HEK293 (cell line): Measurements from ENCODE around the gene DHX16.

Experiments
- GLIS2 ChIP-seq: fragments of 450-650 bp; formaldehyde crosslinking; IDR thresholded peaks from 2 replicates; pipeline ENCODE4 v1.5.1; 2016; ENCODE audit warnings: missing biosample characterization, missing genetic modification characterization
- HIC1 ChIP-seq: fragments of 450-650 bp; formaldehyde crosslinking; IDR thresholded peaks from 2 replicates; pipeline ENCODE4 v1.5.1; 2016; ENCODE audit warnings: missing biosample characterization, missing genetic modification characterization
- INSM2 ChIP-seq: fragments of 450-650 bp; formaldehyde crosslinking; IDR thresholded peaks from 2 replicates; pipeline ENCODE4 v1.5.1; 2016; ENCODE audit warnings: missing biosample characterization, missing genetic modification characterization
- KLF9 ChIP-seq: fragments of 450-650 bp; formaldehyde crosslinking; IDR thresholded peaks from 2 replicates; pipeline ENCODE4 v1.5.1; 2016; ENCODE audit warnings: missing biosample characterization, missing genetic modification characterization, low read depth
- MEIS1 ChIP-seq: sonication (generic); formaldehyde crosslinking; IDR thresholded peaks from 2 replicates; pipeline ENCODE4 v1.8.1; 2022; ENCODE audit warnings: missing genetic modification reagents, mild to moderate bottlenecking, borderline replicate concordance
- OSR2 ChIP-seq: fragments of 450-650 bp; formaldehyde crosslinking; IDR thresholded peaks from 2 replicates; pipeline ENCODE4 v1.5.1; 2016; ENCODE audit warnings: missing biosample characterization, missing genetic modification characterization
- SALL2 ChIP-seq: fragments of 450-650 bp; formaldehyde crosslinking; IDR thresholded peaks from 2 replicates; pipeline ENCODE4 v1.5.0; 2017; ENCODE audit warnings: missing biosample characterization, mild to moderate bottlenecking, missing genetic modification characterization, borderline replicate concordance
- SP2 ChIP-seq: fragments of 450-650 bp; formaldehyde crosslinking; IDR thresholded peaks from 2 replicates; pipeline ENCODE4 v1.5.1; 2016; ENCODE audit warnings: missing biosample characterization, missing genetic modification characterization
- SP3 ChIP-seq: fragments of 450-650 bp; formaldehyde crosslinking; IDR thresholded peaks from 2 replicates; pipeline ENCODE4 v1.5.1; 2016; ENCODE audit warnings: missing biosample characterization, missing genetic modification characterization
- ZBTB26 ChIP-seq: fragments of 450-650 bp; formaldehyde crosslinking; optimal IDR thresholded peaks from 2 replicates; pipeline ENCODE3; 2016; ENCODE audit warnings: missing biosample characterization, mild to moderate bottlenecking, missing genetic modification characterization
- ZBTB7A ChIP-seq: fragments of 450-650 bp; formaldehyde crosslinking; IDR thresholded peaks from 2 replicates; pipeline ENCODE4 v1.5.1; 2016; ENCODE audit warnings: low read depth, missing biosample characterization, missing genetic modification characterization
- ZBTB8A ChIP-seq: fragments of 450-650 bp; formaldehyde crosslinking; IDR thresholded peaks from 2 replicates; pipeline ENCODE4 v1.5.1; 2016; ENCODE audit warnings: missing biosample characterization, missing genetic modification characterization
- ZNF148 ChIP-seq: fragments of 450-650 bp; formaldehyde crosslinking; IDR thresholded peaks from 2 replicates; pipeline ENCODE4 v1.5.0; 2017; ENCODE audit warnings: missing biosample characterization, missing genetic modification characterization, borderline replicate concordance
- ZNF24 ChIP-seq: fragments of 450-650 bp; formaldehyde crosslinking; IDR thresholded peaks from 2 replicates; pipeline ENCODE4 v1.5.1; 2016; ENCODE audit warnings: missing biosample characterization, missing genetic modification characterization
- ZNF324 ChIP-seq: fragments of 450-650 bp; formaldehyde crosslinking; IDR thresholded peaks from 2 replicates; pipeline ENCODE4 v1.5.1; 2016; ENCODE audit warnings: missing biosample characterization, missing genetic modification characterization
- ZNF354C ChIP-seq: fragments of 450-650 bp; formaldehyde crosslinking; IDR thresholded peaks from 2 replicates; pipeline ENCODE4 v1.5.1; 2016; ENCODE audit warnings: missing biosample characterization, missing genetic modification characterization, low read depth, borderline replicate concordance
- ZNF366 ChIP-seq: fragments of 450-650 bp; formaldehyde crosslinking; conservative IDR thresholded peaks from 2 replicates; pipeline ENCODE4 v1.5.1; 2016; ENCODE audit warnings: missing biosample characterization, missing genetic modification characterization
- ZNF398 ChIP-seq: fragments of 450-650 bp; formaldehyde crosslinking; IDR thresholded peaks from 2 replicates; pipeline ENCODE4 v1.5.1; 2017; ENCODE audit warnings: missing biosample characterization, missing genetic modification characterization
- ZNF433 ChIP-seq: fragments of 450-650 bp; formaldehyde crosslinking; IDR thresholded peaks from 2 replicates; pipeline ENCODE4 v1.5.1; 2016; ENCODE audit warnings: missing biosample characterization, missing genetic modification characterization, low read depth
- ZNF513 ChIP-seq: fragments of 450-650 bp; IDR thresholded peaks from 2 replicates; pipeline ENCODE4 v1.5.1; 2018; ENCODE audit warnings: missing biosample characterization, missing genetic modification characterization
- ZNF514 ChIP-seq: fragments of 450-650 bp; formaldehyde crosslinking; IDR thresholded peaks from 2 replicates; pipeline ENCODE4 v1.5.1; 2016; ENCODE audit warnings: missing biosample characterization, missing genetic modification characterization
- ZNF555 ChIP-seq: fragments of 450-650 bp; formaldehyde crosslinking; conservative IDR thresholded peaks from 2 replicates; pipeline ENCODE4 v1.5.1; 2017; ENCODE audit warnings: missing biosample characterization, mild to moderate bottlenecking, missing genetic modification characterization, inconsistent platforms
- ZNF560 ChIP-seq: fragments of 450-650 bp; formaldehyde crosslinking; IDR thresholded peaks from 2 replicates; pipeline ENCODE4 v1.5.1; 2017; ENCODE audit warnings: missing biosample characterization, missing genetic modification characterization, borderline replicate concordance
- ZNF610 ChIP-seq: fragments of 450-650 bp; formaldehyde crosslinking; IDR thresholded peaks from 2 replicates; pipeline ENCODE4 v1.5.1; 2016; ENCODE audit warnings: missing biosample characterization, missing genetic modification characterization, borderline replicate concordance
- ZNF623 ChIP-seq: fragments of 450-650 bp; formaldehyde crosslinking; IDR thresholded peaks from 2 replicates; pipeline ENCODE4 v1.5.1; 2016; ENCODE audit warnings: missing biosample characterization, missing genetic modification characterization
- ZNF660 ChIP-seq: fragments of 450-650 bp; IDR thresholded peaks from 2 replicates; pipeline ENCODE4 v1.5.1; 2018; ENCODE audit warnings: missing biosample characterization, mild to moderate bottlenecking, missing genetic modification characterization
- ZNF76 ChIP-seq: fragments of 450-650 bp; formaldehyde crosslinking; IDR thresholded peaks from 2 replicates; pipeline ENCODE4; 2016; ENCODE audit warnings: low read depth, missing biosample characterization, missing genetic modification characterization, borderline replicate concordance
- ZSCAN16 ChIP-seq: fragments of 450-650 bp; formaldehyde crosslinking; IDR thresholded peaks from 2 replicates; pipeline ENCODE4 v1.5.1; 2016; ENCODE audit warnings: missing biosample characterization, missing genetic modification characterization
- ZSCAN30 ChIP-seq: fragments of 450-650 bp; IDR thresholded peaks from 2 replicates; pipeline ENCODE4 v1.5.1; 2018; ENCODE audit warnings: missing biosample characterization, mild to moderate bottlenecking, missing genetic modification characterization, moderate library complexity

Gene DHX16

GRCh38 chr6:30686908-30687658 is 14.3 kb upstream of the DHX16 start (continued):
- peak; percentile 61 for TF ChIP-seq ZBTB8A (tag by site-specific recombination)
- TF ChIP-seq ZSCAN30 = no peak
- TF ChIP-seq ZNF324 = 0 out of 2 replicates have a peak, but pooled peaks have one; percentile 23
- TF ChIP-seq ZNF514 (tag by site-specific recombination) = no peak
- peak; percentile 90 for TF ChIP-seq ZNF513 (tag by site-specific recombination)
- peak; percentile 97 for TF ChIP-seq ZNF366 (tag by site-specific recombination)
- TF ChIP-seq ZBTB7A (tag by site-specific recombination) = peak; percentile 12; the same call in 1 of the 2 replicates
- TF ChIP-seq ZNF660 (tag by site-specific recombination) = no peak
- TF ChIP-seq ZNF433 (tag by site-specific recombination) = no peak
- peak; percentile 65 for TF ChIP-seq ZNF24 (tag by site-specific recombination)
- TF ChIP-seq ZNF398 (tag by site-specific recombination) = peak; percentile 98
- TF ChIP-seq ZNF560 (tag by site-specific recombination) = no peak
- TF ChIP-seq ZNF76 (tag by site-specific recombination) = no peak; the same call in 1 of the 2 replicates
- TF ChIP-seq ZNF354C (tag by site-specific recombination) = no peak
- no peak for TF ChIP-seq MEIS1
- no peak for TF ChIP-seq ZNF148 (tag by site-specific recombination)
- TF ChIP-seq ZBTB26 (tag by site-specific recombination) = peak; percentile 64
- TF ChIP-seq ZNF555 (tag by site-specific recombination) = no peak
- TF ChIP-seq SALL2 (tag by site-specific recombination) = no peak
- TF ChIP-seq ZNF610 (tag by site-specific recombination) = peak; percentile 93
- peak; percentile 73 for TF ChIP-seq HIC1 (tag by site-specific recombination)
- no peak for TF ChIP-seq OSR2 (tag by site-specific recombination)
- peak; percentile 99 for TF ChIP-seq SP3 (tag by site-specific recombination)
- no peak for TF ChIP-seq ZNF623 (tag by site-specific recombination)
- TF ChIP-seq ZSCAN16 (tag by site-specific recombination) = 0 out of 2 replicates have a peak, but pooled peaks have one; percentile 43
- peak; percentile 97 for TF ChIP-seq SP2 (tag by site-specific recombination)
- TF ChIP-seq INSM2 (tag by site-specific recombination) = no peak
- TF ChIP-seq GLIS2 (tag by site-specific recombination) = peak; percentile 98
- TF ChIP-seq KLF9 (tag by site-specific recombination) = peak; percentile 84
